HG03342 (cell line): ENCODE data around the gene FGGY.
"Not testable (repeated sequence)": the region's sequence is repeated elsewhere in the genome, so short reads cannot be mapped to it uniquely, and the experiment has no call there.

Experiments
- ATAC-seq: cut with Tn5 transposase; IDR thresholded peaks from one replicate; pipeline ENCODE4 v1.9.1; 2021; ENCODE audit warnings: mild to moderate bottlenecking, moderate library complexity; ENCODE audit not compliant: unreplicated experiment

The FGGY gene

DNA sequence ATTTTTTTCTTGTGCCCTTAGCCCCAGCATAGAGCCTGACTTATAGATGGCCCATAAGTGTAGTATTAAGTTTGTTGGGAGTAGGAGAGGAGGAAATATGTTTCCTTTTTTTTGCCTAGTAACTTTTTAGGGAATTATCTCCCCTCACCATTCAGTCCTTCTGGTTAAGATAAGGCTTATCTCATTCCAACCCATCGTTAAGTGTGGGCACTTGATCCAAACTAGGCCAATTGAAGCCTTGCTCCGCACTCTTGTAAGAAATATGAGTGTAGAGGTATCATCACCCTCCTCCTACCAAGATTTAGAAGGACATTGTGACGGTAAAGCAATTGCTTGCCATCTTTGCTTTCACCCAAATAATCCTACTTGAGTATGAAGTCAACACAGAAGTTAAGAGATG lies 8.8 kb upstream of the FGGY start:
- ATAC-seq = no peak

DNA sequence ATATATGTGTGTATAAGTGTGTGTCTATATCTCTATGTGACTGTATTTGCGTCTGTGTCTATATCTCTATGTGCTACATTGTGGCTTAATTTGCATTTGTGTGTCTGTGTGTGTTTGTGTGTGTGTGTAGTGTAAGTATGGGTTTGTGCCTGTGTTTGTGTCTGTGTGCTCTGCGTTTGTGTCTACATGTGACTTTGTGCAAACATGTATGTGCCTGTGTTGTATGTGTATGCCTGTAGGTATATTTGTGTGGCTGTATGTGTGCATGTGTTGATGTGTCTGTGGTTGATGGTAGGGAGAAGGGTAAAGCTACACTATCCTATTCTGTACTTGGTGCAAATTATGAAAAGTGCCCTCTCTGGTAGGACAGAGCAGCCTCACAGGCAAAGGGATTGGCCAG lies 7.3 kb upstream of the FGGY start:
- no peak for ATAC-seq

GRCh38 chr1:59290193-59290949 lies 6.5 kb upstream of the FGGY start:
- ATAC-seq = peak; percentile 87

DNA sequence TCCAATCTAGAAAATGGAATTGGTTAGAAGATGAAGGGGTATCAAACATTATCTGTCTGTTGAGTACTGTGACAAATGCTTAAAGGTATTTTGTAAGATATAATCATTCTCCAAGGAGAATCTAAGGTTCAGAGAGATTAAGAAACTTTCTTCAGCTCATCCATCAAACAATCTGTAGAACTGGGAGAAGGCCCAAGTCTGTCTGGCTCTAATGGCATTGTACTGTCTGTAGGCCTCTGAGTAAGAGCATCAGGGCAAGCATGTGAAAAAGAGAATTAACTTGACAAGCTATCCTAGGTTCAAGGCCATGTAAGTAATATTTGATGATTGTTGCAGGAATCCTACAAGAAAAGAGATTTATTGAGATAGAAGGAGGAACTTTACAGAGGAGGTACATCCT lies 5.3 kb upstream of the FGGY start:
- no peak for ATAC-seq

GRCh38 chr1:59292562-59292961 lies 4.3 kb upstream of the FGGY start:
- ATAC-seq = no peak

DNA sequence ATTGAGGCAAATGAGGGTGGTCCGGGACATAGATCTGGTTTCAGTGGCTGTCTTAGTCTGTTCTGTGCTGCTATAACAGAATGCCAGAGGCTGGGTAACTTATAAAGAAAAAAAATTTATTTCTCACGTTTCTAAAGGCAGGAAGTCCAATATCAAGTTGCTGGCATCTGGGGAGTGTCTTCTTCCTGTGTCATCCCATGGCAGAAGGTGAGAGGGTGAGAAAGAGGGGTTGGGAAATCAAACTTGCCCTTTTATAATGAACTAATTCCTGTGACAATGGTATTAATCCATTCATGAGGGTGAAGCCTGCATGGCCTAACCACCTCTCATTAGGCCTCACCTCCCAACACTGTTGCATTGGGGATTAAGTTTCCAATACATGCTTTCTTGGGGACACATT lies 3.7 kb upstream of the FGGY start:
- ATAC-seq = no peak

DNA sequence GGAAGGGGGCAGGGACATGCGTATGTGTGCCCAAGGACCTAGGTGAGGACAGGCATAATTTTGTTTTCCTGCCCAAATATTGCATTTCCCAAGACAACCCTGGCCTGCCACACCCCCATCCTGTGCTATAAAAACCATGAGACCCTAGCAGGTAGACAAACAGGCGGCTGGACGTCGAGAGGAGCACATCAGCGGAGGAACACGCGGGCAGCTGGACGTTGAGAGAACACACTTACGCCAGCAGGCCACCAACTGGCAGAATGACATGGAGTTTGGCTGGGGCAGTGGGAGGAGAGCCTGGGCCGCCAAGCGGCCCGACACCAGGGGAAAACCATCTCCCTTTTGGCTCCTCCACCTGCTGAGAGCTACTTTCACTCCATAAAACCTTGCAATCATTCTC lies 3.0 kb upstream of the FGGY start:
- no peak for ATAC-seq

- ATAC-seq = no peak
Observed at GRCh38 chr1:59294423-59294822, 2.5 kb upstream of the FGGY start.

- no peak for ATAC-seq
Observed at GRCh38 chr1:59295618-59296017, 1.3 kb upstream of the FGGY start.

DNA sequence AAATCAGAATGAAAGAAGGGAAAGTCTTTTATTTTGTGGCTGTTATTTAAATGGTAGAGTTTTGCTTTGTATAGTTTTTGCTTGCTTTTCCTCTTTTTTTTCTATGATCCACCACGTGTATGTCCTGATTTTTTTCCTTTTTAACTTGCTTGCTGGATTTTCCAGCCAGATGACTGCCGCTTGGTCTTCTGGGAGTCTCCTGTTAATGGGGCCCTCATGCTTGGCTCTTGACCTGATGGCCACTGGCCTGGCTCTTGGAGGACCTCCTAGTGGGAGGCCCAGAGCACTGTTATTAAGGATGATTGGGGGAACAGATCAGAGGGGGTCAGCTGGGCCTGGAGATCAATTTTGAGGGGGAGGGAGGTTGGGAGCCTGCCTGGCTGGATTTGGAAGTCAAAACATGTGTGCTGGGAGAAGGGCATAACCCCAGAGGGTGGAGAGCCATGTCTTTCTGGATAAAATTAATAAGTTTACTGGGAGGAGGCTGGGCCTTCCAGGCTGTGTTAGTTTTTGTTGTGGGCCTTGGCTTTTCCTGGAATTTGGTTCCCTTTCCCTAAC lies 1.2 kb downstream of the FGGY start:
- no peak for ATAC-seq

DNA sequence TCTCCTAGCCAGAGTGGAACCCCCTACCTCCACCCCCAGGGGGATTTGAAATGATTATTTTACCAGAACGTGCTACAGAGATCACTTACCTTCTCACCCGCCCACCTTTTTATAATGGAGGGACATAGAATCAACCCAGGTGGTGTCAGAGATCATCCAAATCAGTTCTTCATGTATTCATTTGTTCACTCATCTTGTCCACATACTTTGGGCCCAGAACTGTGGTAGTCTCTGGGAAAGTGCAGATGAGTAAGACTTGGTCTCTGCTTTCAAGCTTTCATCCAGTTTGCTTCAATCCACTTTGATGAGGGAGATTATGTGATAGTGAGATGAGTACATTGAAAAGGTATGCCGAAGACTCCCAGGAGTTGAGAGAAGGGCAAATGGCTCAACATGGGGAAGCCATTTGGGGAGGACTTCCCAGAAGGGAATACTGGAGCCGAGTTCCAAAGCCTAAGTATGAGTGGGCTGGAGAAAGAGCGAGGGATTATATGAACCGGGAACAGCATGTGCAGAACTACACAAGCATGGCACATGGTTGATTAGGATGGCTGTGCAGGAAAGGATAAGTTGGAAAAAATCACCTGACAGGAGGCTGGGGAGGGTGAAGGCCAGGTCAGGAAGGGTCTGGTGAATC lies 1.9 kb downstream of the FGGY start:
- ATAC-seq = no peak

DNA sequence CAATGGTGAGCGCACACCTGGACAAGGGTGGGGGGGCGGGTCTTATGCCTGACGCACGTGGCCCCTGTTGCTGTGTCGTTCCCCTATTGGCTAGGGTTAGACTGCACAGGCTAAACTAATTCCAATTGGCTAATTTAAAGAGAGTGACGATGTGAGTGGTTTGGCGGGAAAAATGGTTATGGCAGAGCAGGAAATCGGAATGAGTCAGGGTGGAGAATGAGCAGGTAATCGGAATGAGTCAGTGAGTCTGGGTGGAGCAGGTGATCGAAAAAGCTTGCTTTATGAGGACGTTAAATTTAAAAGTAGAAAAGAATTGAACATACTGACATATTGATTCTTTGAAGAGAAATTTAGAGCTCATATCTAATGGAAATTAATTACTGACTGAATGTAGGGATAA lies 2.8 kb downstream of the FGGY start:
- ATAC-seq = not testable (repeated sequence)

DNA sequence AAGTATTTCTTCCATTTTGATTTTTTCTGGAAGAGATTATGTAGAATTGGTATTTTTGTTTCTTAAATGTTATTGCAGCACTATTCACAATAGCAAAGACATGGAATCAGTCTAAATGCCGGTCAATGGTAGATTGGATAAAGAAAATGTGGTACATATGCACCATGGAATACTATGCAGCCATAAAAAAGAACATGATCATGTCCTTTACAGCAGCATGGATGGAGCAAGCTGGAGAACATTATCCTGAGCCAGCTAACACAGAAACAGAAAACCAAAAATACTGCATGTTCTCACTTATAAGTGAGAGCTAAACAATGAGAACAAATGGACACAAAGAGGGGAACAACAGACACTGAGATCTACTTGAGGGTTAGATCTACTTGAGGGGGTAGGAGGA lies 5.4 kb downstream of the FGGY start:
- no peak for ATAC-seq

DNA sequence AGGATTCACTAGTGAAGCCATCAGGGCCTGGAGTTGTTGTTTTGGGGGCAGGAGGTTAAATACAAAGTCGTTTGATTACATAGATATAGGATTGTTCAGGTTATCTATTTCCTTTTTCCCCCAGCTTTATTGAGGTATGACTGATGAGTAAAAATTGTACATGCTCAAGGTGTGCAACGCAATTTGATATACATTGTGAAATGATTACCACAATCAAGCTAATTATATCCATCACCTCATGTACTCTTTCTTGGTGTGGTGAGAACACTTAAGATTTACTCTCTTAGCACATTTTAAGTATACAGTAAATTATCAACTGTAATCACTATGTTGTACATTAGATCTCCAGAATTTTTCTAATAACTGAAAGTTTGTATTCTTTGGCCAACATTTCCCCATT lies 6.0 kb downstream of the FGGY start:
- ATAC-seq = no peak

DNA sequence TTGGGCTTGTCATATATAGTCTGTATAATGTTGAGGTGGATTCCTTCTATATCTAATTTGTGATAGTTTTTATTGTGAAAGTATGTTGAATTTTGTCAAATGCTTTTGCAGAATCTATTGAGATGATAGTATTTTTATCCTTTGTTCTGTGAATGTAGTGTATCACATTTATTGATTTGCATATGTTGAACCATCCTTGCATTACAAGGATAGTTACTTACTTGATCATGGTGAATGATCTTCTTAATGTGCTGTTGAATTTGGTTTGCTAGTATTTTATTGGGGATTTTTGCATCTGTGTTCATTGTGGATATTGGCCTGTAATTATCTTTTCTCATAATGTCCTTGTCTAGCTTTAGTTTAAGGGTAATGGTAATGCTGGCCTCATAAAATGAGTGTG lies 8.3 kb downstream of the FGGY start:
- ATAC-seq = no peak

- ATAC-seq = no peak
Observed at GRCh38 chr1:59307591-59307990, 10.7 kb downstream of the FGGY start.

DNA sequence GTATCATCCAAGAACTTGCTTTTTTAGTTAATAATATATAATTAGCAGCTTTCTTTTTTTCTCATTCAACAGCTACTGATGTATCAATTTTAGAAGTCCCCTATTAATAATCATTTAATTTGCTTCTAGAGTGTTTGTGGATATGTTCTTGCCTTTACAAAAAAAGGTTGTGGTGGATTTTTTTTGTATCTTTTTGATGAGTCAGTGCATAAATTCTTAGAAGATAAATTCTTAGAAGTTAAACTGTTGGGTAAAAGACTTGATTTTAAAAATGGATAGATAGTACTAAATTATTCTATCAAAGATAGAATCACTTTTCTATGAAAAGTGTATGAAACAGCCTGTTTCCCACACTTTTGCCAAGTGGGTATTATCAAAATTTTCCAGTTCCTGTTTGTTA lies 11.9 kb downstream of the FGGY start:
- no peak for ATAC-seq

DNA sequence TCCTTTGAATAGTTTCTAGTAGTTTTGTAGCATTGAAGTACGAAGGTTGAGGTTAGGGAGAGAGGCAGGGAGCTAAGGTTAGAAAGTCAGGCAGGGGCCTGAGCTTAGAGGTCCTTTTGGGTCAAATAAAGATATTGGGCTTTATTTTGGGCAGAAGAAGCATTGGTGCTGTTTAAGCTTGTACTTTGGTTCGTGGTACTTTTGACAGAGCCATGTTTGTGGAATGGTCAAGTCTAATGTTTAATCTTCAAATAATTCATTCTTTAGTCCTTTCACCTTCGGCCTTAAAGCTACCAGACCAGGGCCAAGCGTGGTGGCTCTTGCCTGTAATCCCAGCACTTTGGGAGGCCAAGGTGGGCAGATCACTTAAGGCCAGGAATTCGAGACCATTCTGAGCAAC lies 12.5 kb downstream of the FGGY start:
- ATAC-seq = no peak

DNA sequence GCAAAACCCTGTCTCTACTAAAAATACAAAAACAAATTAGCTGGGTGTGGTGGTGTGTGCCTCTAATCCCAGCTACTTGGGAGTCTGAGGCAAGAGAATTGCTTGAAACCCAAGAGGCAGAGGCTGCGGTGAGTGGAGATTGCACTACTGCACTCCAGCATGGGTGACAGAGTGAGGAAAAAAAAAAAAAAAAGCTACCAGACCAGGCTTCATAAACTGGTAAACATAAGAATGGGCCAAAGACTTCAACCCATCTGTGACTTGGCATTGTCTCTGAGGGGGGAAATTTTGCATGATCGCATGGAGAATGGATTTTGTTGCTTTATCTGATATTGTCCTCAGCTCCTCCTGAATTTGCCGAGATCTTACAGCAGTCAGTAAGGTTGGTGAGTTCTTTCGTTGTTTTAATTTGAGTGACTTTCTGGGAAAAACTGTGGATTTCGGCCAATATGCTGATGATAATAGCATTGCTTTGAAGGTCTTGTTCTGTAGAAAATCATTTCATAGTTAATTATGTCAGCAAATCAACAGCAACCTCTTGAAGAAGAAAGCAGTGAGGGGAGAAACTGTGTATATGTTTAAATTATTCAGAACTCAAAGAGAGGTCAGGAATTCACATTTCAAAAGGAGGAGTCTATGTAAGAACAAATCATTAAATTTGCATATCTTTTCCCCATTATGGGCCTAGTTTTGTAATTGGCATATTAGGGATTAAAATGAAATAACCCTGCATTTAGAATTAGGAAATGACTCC lies 13.1 kb downstream of the FGGY start:
- ATAC-seq = no peak

GRCh38 chr1:59310549-59311250 lies 13.8 kb downstream of the FGGY start:
- no peak for ATAC-seq
